ENCODE data around the gene LRIT2. TPM values are rescaled to one million over a fixed set of nuclear protein-coding genes. Genes with fewer than 3 reads are reported as not detected.

LRIT2 gene
- total RNA-seq, 1 experiment from 2014 or later = not detected

DNA sequence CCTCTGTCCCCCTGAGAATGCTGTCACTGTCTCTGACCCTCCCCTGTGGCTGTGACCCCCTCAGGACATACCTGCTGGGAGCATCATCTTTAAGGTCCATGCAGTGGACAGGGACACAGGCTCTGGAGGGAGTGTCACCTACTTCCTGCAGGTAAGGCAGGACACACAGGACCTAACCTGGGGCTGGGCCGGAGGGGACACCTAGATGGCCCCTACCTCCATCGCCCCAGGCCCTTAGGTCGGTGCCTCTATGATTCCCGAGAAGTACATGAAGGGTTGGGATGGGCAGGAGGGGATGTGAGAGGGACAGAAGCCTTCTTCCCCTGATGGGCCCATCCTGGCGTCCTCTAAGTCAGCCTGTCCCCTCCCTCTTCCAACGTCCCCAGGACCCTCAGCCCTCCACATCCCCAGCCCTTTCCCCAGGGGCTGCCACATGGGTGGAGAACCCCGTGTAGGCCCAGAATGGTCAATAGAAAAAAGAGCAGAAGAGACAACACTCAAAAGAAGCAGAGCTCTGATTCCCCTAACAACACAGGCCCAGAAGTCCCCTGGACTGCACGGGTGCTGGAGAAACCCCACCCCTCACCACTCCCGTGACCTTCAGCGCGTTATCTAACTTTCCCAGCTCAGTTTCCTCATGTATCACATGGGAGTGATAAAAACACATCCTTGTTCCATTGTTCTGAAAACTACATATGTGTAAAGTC, 24.7 kb downstream of the LRIT2 start:
- Histone ChIP-seq H3K27me3 (replicated peaks; ENCODE audit: insufficient read depth, low read depth, low read length, poor library complexity) (peaks cover 41% of the 10 kb centered on the region), H3K36me3 (ENCODE audit: insufficient read depth, low read length, poor library complexity, severe bottlenecking) (no peaks in the 10 kb centered on the region), H3K4me1 (ENCODE audit: insufficient read depth, low read length, poor library complexity, severe bottlenecking) (no peaks in the 10 kb centered on the region), H3K4me3 (ENCODE audit: low read depth, low read length, poor library complexity, severe bottlenecking) (no peak overlapping the region), H3K27ac (ENCODE audit: low read depth, low read length, poor library complexity, severe bottlenecking) (no peak overlapping the region), H3K9me3 (ENCODE audit: low read depth, low read length, poor library complexity, severe bottlenecking) (no peaks in the 10 kb centered on the region)
- intact Hi-C loops (cut with micrococcal nuclease; ENCODE audit: unreplicated experiment) = no loop called here
- DNase-seq (ENCODE audit: low spot score) = no peak
- no TSS peak for BruUV-seq (replicated peaks)
- POLR2A ChIA-PET (ENCODE audit: low non-redundant PET) = no interaction called here
- TF ChIP-seq, protein P1, sequence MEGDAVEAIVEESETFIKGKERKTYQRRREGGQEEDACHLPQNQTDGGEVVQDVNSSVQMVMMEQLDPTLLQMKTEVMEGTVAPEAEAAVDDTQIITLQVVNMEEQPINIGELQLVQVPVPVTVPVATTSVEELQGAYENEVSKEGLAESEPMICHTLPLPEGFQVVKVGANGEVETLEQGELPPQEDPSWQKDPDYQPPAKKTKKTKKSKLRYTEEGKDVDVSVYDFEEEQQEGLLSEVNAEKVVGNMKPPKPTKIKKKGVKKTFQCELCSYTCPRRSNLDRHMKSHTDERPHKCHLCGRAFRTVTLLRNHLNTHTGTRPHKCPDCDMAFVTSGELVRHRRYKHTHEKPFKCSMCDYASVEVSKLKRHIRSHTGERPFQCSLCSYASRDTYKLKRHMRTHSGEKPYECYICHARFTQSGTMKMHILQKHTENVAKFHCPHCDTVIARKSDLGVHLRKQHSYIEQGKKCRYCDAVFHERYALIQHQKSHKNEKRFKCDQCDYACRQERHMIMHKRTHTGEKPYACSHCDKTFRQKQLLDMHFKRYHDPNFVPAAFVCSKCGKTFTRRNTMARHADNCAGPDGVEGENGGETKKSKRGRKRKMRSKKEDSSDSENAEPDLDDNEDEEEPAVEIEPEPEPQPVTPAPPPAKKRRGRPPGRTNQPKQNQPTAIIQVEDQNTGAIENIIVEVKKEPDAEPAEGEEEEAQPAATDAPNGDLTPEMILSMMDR (conservative IDR thresholded peaks at IDR 0.05; ENCODE audit: low read depth, low read length) = no peak
- TF ChIP-seq EZH2 (IDR thresholded peaks at IDR 0.05; ENCODE audit: borderline replicate concordance, low read depth, low read length, poor library complexity, severe bottlenecking) = no peak
- CTCF ChIA-PET = no interaction called here

DNA sequence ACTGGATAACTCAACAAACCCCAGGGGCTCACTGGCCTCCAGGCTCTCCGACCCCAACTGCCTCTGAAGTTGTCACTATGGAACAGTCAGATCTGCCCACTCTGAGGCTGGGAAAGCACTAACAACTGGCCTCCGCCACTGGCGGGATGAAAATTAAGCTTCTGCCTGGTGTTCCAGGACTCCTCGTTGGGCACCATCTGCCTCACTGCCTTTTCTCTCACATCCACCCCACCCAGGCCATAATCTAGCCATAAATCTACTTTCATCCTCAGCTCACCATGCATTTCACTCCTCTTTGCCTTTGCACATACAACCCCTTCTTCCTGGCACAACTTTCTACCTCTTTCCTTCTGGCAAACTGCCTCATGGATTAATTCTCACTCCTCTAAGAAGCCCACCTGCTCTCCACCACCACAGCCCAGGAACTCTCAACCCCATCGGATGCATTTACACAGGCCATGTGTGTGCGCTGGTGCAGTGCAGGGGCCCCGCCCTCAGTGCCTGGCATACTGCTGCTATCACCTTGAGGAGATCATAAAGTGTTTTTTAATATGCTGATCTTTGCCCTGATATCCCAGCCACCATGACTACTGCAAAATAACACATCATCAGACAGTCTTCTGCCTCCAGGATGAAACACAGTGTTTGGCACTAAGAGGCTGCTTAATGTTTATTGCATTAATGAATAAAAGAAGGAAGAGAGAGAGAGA, 27.0 kb downstream of the LRIT2 start:
- H3K27ac ChIP-seq (ENCODE audit: low read depth, low read length, poor library complexity, severe bottlenecking) = no peak overlapping the region
- no peaks in the 10 kb centered on the region for H3K36me3 ChIP-seq (ENCODE audit: insufficient read depth, low read length, poor library complexity, severe bottlenecking)
- POLR2A ChIA-PET (ENCODE audit: low non-redundant PET) = no interaction called here
- H3K4me3 ChIP-seq (ENCODE audit: low read depth, low read length, poor library complexity, severe bottlenecking) = no peak overlapping the region
- CTCF ChIA-PET = no interaction called here
- BruUV-seq (replicated peaks) = no TSS peak
- no peaks in the 10 kb centered on the region for H3K9me3 ChIP-seq (ENCODE audit: low read depth, low read length, poor library complexity, severe bottlenecking)
- TF ChIP-seq, protein P1 (conservative IDR thresholded peaks at IDR 0.05; ENCODE audit: low read depth, low read length) = no peak
- no peak for TF ChIP-seq EZH2 (IDR thresholded peaks at IDR 0.05; ENCODE audit: borderline replicate concordance, low read depth, low read length, poor library complexity, severe bottlenecking)
- intact Hi-C loops (cut with micrococcal nuclease; ENCODE audit: unreplicated experiment) = no loop called here
- DNase-seq (ENCODE audit: low spot score) = no peak
- peaks cover 64% of the 10 kb centered on the region for H3K27me3 ChIP-seq (replicated peaks; ENCODE audit: insufficient read depth, low read depth, low read length, poor library complexity)
- H3K4me1 ChIP-seq (ENCODE audit: insufficient read depth, low read length, poor library complexity, severe bottlenecking) = no peaks in the 10 kb centered on the region

DNA sequence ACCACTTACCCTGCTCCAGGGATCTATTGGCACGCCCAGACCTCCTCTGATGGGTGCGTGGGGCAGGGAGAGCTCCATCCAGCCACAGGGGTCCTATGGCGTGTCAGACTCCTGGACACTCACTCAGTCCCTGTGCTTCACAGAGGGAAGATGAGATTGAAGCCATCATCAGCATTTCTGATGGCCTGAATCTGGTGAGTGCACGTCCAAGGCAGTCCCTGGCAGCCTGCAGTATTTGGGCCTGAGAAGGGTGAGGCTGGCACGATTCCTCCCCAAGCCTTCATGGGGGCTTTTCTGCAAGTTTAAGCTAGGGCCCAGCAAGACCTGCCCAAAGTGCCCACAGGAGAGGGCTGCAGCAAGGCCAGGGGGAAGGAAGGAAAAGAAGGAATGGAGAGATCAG, 27.7 kb downstream of the LRIT2 start:
- intact Hi-C loops (cut with micrococcal nuclease; ENCODE audit: unreplicated experiment) = no loop called here
- H3K36me3 ChIP-seq (ENCODE audit: insufficient read depth, low read length, poor library complexity, severe bottlenecking) = no peaks in the 10 kb centered on the region
- no peaks in the 10 kb centered on the region for H3K9me3 ChIP-seq (ENCODE audit: low read depth, low read length, poor library complexity, severe bottlenecking)
- H3K4me1 ChIP-seq (ENCODE audit: insufficient read depth, low read length, poor library complexity, severe bottlenecking) = no peaks in the 10 kb centered on the region
- TF ChIP-seq, protein P1 (conservative IDR thresholded peaks at IDR 0.05; ENCODE audit: low read depth, low read length) = no peak
- no peak for TF ChIP-seq EZH2 (IDR thresholded peaks at IDR 0.05; ENCODE audit: borderline replicate concordance, low read depth, low read length, poor library complexity, severe bottlenecking)
- ChIA-PET CTCF (no interaction called here), POLR2A (ENCODE audit: low non-redundant PET) (no interaction called here)
- BruUV-seq (replicated peaks) = no TSS peak
- no peak overlapping the region for H3K4me3 ChIP-seq (ENCODE audit: low read depth, low read length, poor library complexity, severe bottlenecking)
- no peak overlapping the region for H3K27ac ChIP-seq (ENCODE audit: low read depth, low read length, poor library complexity, severe bottlenecking)
- peaks cover 72% of the 10 kb centered on the region for H3K27me3 ChIP-seq (replicated peaks; ENCODE audit: insufficient read depth, low read depth, low read length, poor library complexity)
- no peak for DNase-seq (ENCODE audit: low spot score)
